Left cardiac atrium (tissue), 4 donors: Measurements from ENCODE around the gene DSG1. TPM values are rescaled to one million over a fixed set of nuclear protein-coding genes. Genes with fewer than 3 reads are reported as not detected.

Source experiments
- ATAC-seq, 2 donors: fragments of 200-7000 bp; cut with Tn5 transposase; one replicate each; pipeline ENCODE4 v1.9.1; 2020; ENCODE audit warnings: mild to moderate bottlenecking in 2 of 2, moderate library complexity in 2 of 2
- DNase-seq: peaks from one replicate; pipeline ENCODE4 v3.0.0-alpha.2; 2020
- intact Hi-C, 2 donors: fragments of 100-400 bp; cut with DNase I; formaldehyde crosslinking; loops; one replicate each; pipeline versions ENCODE4 v1.14.1 to v1.15.1; 2022 to 2023
- total RNA-seq, 2 donors: library from RNA; stranded (reverse); fragmentation: NEBNext Ultra II Directional; extraction: Animal tissue kit (Norgen Biotek cat#: 25700); gene quantifications; one replicate each; pipeline ENCODE4 v1.2.1, GENCODE V29; 2021
- donor health status: DM: no; HTN: yes; CAD: no.
- donor health status: DM: no; HTN: yes; CAD: no; lungs with severe emphysema.
- donor health status: DM: yes; HTN: yes; CAD: no.
- donor health status: Dilated cardiomyopathy.

Gene DSG1
- total RNA-seq, 2 donors from 2014 or later, result 2.0 to 3.6 TPM

GRCh38 chr18:31402026-31402373, 84.0 kb downstream of the DSG1 start:
- no peak for ATAC-seq
- intact Hi-C loops, result no loop called here
- DNase-seq, result no peak

- ATAC-seq (no peak), DNase-seq (no peak)
- intact Hi-C loops, result no loop called here
Measured at GRCh38 chr18:31403409-31403808, 85.4 kb downstream of the DSG1 start.

Other genes with a start within 250 kb of the DSG1 start
- gene DSC2, start 215.7 kb upstream of the DSG1 start, total RNA-seq, result 10 to 100 TPM; 14.1 to 18.0 TPM
- 10 to 100 TPM; 32.9 to 52.4 TPM for gene DSC1, start 155.3 kb upstream of the DSG1 start, total RNA-seq
- gene DSG4, start 58.6 kb downstream of the DSG1 start, total RNA-seq, result not detected
- gene DSG3, start 129.6 kb downstream of the DSG1 start, total RNA-seq, result not detected
- gene DSG2, start 180.0 kb downstream of the DSG1 start, total RNA-seq, result 10 to 100 TPM; 47.5 to 51.0 TPM